Esophagus squamous epithelium (tissue), 5 donors: ENCODE measurements around the gene CHI3L2. TPM values are rescaled to one million over a fixed set of nuclear protein-coding genes. Genes with fewer than 3 reads are reported as not detected.

Source experiments
- DNase-seq: peaks from one replicate; lab custom pipeline; 2025; lab: John Stamatoyannopoulos, UW
- H3K27ac ChIP-seq, 4 donors: fragments of 200-600 bp; sonication (generic); one replicate each; pipeline ENCODE4 v1.5.1; 2016 to 2019; ENCODE audit warnings: mild to moderate bottlenecking in 1 of 4
- H3K27me3 ChIP-seq, 4 donors: fragments of 200-600 bp; sonication (generic); 1 replicate in 3 of 4; 2 replicates in 1 of 4; pipeline versions ENCODE4 v1.5.1 to v1.6.0; 2017 to 2021; ENCODE audit warnings: antibody characterized with exemption in 1 of 4
- H3K36me3 ChIP-seq, 3 donors: fragments of 200-600 bp; sonication (generic); one replicate each; pipeline ENCODE4 v1.5.1; 2016 to 2019
- H3K4me1 ChIP-seq, 3 donors: fragments of 200-600 bp; sonication (generic); one replicate each; pipeline ENCODE4 v1.5.1; 2017 to 2019
- H3K4me3 ChIP-seq, 4 donors: fragments of 200-600 bp; sonication (generic); 1 replicate in 3 of 4; 2 replicates in 1 of 4; pipeline ENCODE4 v1.5.1; 2016 to 2019; ENCODE audit warnings: mild to moderate bottlenecking in 2 of 4, moderate library complexity in 1 of 4
- H3K9me3 ChIP-seq, 3 donors: fragments of 200-600 bp; sonication (generic); one replicate each; pipeline ENCODE4 v1.5.1; 2016 to 2019
- POLR2A ChIP-seq, 4 donors: fragments of 450-650 bp; IDR thresholded peaks; one replicate each; pipeline ENCODE4 v1.6.1; 2017; ENCODE audit warnings: antibody characterized with exemption in 4 of 4, mild to moderate bottlenecking in 4 of 4, moderate library complexity in 3 of 4
- WGBS, 2 donors: methylation state at CpG; one replicate each; pipeline ENCODE4 v1.1.5; 2018; 5-methylcytosine and 5-hydroxymethylcytosine counted together
- intact Hi-C: fragments of 100-400 bp; cut with DNase I; formaldehyde crosslinking; loops from one replicate; pipeline ENCODE4 v1.15.0; 2022
- total RNA-seq, 4 donors: library from RNA; depleted of rRNA; stranded (reverse); fragments of >200 nt; gene quantifications; one replicate each; pipeline ENCODE4 v1.1.0, GENCODE V29; 2016
- TF ChIP-seq, protein P1 (sequence below), 6 experiments: fragments of 450-650 bp in 4 of 6; fragments of 200-600 bp in 2 of 6; sonication (generic) in 2 of 6; IDR thresholded peaks; one replicate each; pipeline ENCODE4 v1.5.1; 2016 to 2019; ENCODE audit warnings: antibody characterized with exemption in 6 of 6, mild to moderate bottlenecking in 4 of 6, moderate library complexity in 4 of 6
- donor health status: DM: yes; HTN: yes; CAD: no.

Gene CHI3L2
- total RNA-seq, 4 donors from 2014 or later, result 0.57 to 42.4 (median 1.8) TPM

DNA sequence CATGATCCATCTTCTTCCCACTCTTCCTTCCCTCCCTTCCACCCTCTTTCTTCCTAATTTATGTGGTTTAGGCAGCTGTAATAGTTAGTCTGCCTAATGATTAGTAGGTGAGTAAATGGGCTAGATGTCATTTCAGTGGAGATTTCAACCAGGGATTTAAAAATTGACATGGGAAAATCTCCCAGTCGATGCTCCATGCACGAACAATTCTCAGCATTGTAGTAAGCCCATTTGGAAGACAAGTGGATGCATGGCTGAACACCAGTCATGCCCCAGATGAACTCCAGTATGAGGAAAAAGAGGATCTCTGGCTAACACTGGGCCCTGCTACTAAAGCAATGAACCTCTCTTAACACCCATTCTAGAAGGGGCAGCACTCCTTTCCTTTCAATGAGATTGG lies 25.3 kb downstream of the CHI3L2 start:
- Histone ChIP-seq H3K9me3 (no peaks in the 10 kb centered on the region), H3K27me3 (peaks cover 0 to 16% (median 0%) of the 10 kb centered on the region in 4 donors), H3K4me1 (no peaks in the 10 kb centered on the region), H3K36me3 (no peaks in the 10 kb centered on the region), H3K27ac (no peak overlapping the region), H3K4me3 (no peak overlapping the region)
- intact Hi-C loops, result no loop called here
- no peak for DNase-seq
- no peak for TF ChIP-seq POLR2A (IDR thresholded peaks at IDR 0.05)
- TF ChIP-seq, protein P1, sequence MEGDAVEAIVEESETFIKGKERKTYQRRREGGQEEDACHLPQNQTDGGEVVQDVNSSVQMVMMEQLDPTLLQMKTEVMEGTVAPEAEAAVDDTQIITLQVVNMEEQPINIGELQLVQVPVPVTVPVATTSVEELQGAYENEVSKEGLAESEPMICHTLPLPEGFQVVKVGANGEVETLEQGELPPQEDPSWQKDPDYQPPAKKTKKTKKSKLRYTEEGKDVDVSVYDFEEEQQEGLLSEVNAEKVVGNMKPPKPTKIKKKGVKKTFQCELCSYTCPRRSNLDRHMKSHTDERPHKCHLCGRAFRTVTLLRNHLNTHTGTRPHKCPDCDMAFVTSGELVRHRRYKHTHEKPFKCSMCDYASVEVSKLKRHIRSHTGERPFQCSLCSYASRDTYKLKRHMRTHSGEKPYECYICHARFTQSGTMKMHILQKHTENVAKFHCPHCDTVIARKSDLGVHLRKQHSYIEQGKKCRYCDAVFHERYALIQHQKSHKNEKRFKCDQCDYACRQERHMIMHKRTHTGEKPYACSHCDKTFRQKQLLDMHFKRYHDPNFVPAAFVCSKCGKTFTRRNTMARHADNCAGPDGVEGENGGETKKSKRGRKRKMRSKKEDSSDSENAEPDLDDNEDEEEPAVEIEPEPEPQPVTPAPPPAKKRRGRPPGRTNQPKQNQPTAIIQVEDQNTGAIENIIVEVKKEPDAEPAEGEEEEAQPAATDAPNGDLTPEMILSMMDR (IDR thresholded peaks at IDR 0.05), result no peak
- WGBS, 2 donors, result 85 to 86% methylated on average over 2 of the region's 2 CpGs

GRCh38 chr1:111253876-111254275 lies 26.4 kb downstream of the CHI3L2 start:
- Histone ChIP-seq H3K36me3 (no peaks in the 10 kb centered on the region), H3K27ac (no peak overlapping the region), H3K4me1 (no peaks in the 10 kb centered on the region), H3K9me3 (no peaks in the 10 kb centered on the region), H3K4me3 (no peak overlapping the region), H3K27me3 (peaks cover 0 to 16% (median 0%) of the 10 kb centered on the region in 4 donors)
- WGBS, 2 donors, result 62 to 67% methylated on average over 1 of the region's 1 CpG
- intact Hi-C loops, result no loop called here
- TF ChIP-seq, protein P1 (IDR thresholded peaks at IDR 0.05), result no peak
- TF ChIP-seq POLR2A (IDR thresholded peaks at IDR 0.05), result no peak
- DNase-seq, result no peak

DNA sequence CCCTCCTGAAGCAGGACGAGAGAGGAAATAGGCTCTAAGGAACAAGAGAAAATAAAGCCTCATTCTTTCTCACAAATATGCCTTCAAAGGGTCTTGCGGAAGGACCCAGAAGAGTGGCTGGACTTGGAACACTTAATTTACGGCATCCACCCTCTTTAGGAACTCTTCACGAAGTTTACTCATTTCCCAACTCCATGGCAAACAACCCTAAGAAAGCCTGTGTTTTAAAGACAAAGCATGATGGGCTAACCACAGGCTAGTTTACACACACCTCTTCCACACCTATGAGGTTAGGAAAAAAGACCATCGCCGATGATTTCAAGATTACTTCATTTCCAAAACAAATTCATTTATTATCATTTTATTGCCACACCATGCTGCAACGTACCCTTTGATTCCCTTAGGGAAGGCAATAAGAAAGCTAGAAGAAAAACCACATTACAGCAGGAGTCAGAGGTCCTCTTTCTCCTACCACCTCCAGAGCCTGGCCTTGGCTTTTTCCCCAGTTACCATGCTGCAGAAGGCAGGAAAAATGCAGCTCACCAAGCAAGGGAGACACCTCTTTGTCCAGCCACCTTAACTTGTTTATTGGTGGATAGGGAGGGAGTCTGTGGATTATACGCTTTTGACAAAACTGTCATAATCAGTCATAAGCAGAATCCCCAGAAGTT lies 29.6 kb downstream of the CHI3L2 start:
- DNase-seq, result no peak
- no peaks in the 10 kb centered on the region for H3K36me3 ChIP-seq
- no peak overlapping the region for H3K27ac ChIP-seq
- 71 to 73% methylated on average over 8 of the region's 8 CpGs for WGBS, 2 donors
- H3K9me3 ChIP-seq, result no peaks in the 10 kb centered on the region
- H3K4me3 ChIP-seq, result no peak overlapping the region
- intact Hi-C loops, result no loop called here
- H3K27me3 ChIP-seq, result peaks cover 0 to 16% (median 0%) of the 10 kb centered on the region in 4 donors
- TF ChIP-seq, protein P1 (IDR thresholded peaks at IDR 0.05), result no peak
- TF ChIP-seq POLR2A (IDR thresholded peaks at IDR 0.05), result no peak
- H3K4me1 ChIP-seq, result no peaks in the 10 kb centered on the region

DNA sequence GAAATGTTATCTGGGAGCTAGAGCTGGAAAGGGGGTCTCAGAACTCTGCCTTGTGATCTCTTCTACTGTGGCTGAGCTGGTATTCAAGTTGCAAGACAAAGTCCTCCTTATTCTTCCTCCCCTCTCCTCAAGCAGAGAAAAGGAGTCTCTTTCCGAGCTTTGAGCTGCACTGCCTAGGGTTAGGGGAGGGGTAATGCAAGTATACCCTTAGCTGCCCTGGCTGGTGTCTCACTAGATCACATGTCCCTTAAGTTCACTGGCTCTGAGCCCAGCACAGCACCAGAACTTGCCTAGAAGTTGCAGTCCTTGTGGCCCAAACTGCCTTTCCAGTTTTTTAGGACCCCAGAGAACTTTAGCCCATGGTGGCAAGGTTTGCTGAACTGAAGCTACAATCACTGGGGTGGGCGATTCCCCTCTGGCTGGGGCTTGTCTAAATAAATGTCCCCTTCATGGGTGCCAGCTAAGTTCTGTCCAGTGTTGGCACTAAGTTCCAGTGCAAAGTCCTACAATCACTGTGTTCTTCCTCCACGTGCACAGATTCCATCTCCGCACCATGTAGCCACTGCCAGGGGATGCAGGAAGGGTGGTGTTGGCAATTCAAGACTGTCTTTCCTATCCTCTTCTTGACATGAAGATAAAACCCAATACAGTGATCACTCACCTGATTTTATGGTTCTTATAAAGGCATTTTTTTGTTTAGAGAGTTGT lies 40.4 kb downstream of the CHI3L2 start:
- no peak for DNase-seq
- no peak overlapping the region for H3K27ac ChIP-seq
- peaks cover 6 to 66% (median 11%) of the 10 kb centered on the region in 4 donors for H3K27me3 ChIP-seq
- TF ChIP-seq, protein P1 (IDR thresholded peaks at IDR 0.05), result no peak
- no peak for TF ChIP-seq POLR2A (IDR thresholded peaks at IDR 0.05)
- no peaks in the 10 kb centered on the region for H3K9me3 ChIP-seq
- H3K4me3 ChIP-seq, result no peak overlapping the region
- WGBS, 2 donors, result 67 to 70% methylated on average over 3 of the region's 4 CpGs
- intact Hi-C loops, result no loop called here
- H3K36me3 ChIP-seq, result no peaks in the 10 kb centered on the region
- peaks cover 0 to 10% (median 4%) of the 10 kb centered on the region in 3 donors for H3K4me1 ChIP-seq

- no peaks in the 10 kb centered on the region for H3K36me3 ChIP-seq
- 74 to 84% methylated on average over 4 of the region's 4 CpGs for WGBS, 2 donors
- H3K9me3 ChIP-seq, result no peaks in the 10 kb centered on the region
- TF ChIP-seq POLR2A (IDR thresholded peaks at IDR 0.05), result no peak
- TF ChIP-seq, protein P1 (IDR thresholded peaks at IDR 0.05), result no peak
- H3K27ac ChIP-seq, result no peak overlapping the region
- no peak overlapping the region for H3K4me3 ChIP-seq
- intact Hi-C loops, result no loop called here
- peaks cover 0 to 10% (median 4%) of the 10 kb centered on the region in 3 donors for H3K4me1 ChIP-seq
- no peak for DNase-seq
- H3K27me3 ChIP-seq, result peaks cover 6 to 68% (median 11%) of the 10 kb centered on the region in 4 donors
Observed at GRCh38 chr1:111269825-111270406, 42.4 kb downstream of the CHI3L2 start.
